Naive thymus-derived CD8-positive, alpha-beta T cell (primary cell): ENCODE data around the gene DNAJC5. TPM values are rescaled to one million over a fixed set of nuclear protein-coding genes. Genes with fewer than 3 reads are reported as not detected.
"Not testable (repeated sequence)": the region's sequence is repeated elsewhere in the genome, so short reads cannot be mapped to it uniquely, and the experiment has no call there.

Source experiments
- ATAC-seq, 2 donors: fragments of 150-1000 bp; cut with Tn5 transposase in 1 of 2; sonication (Bioruptor Pico), chemical (Tn5 transposase) in 1 of 2; 1 replicate in 1 of 2; 2 replicates in 1 of 2; pipeline ENCODE4 v1.10.0; 2021; ENCODE audit warnings: mild to moderate bottlenecking in 2 of 2, moderate library complexity in 2 of 2
- POLR2A ChIA-PET: fragments of 350-600 bp; sonication (Branson Sonifier 250); formaldehyde crosslinking; loops from one replicate; lab custom pipeline; 2021; ENCODE audit warnings: antibody characterized with exemption; lab: Charles Lee
- DNase-seq, 10 donors: peaks; one replicate each; pipeline versions ENCODE4 v3.0.0 to v3.0.0-alpha.2; 2020 to 2022
- H3K27ac Mint-ChIP-seq, 10 donors: one replicate each; pipeline ENCODE4 v1.8.0; 2020 to 2022; ENCODE audit warnings: mild to moderate bottlenecking in 10 of 10, mixed read lengths in 10 of 10, moderate library complexity in 4 of 10, inconsistent platforms in 1 of 10
- H3K27me3 Mint-ChIP-seq, 5 donors: one replicate each; pipeline ENCODE4 v1.8.0; 2021 to 2022; ENCODE audit warnings: mixed read lengths in 5 of 5
- H3K36me3 Mint-ChIP-seq, 3 donors: one replicate each; pipeline ENCODE4 v1.8.0; 2020 to 2022; ENCODE audit warnings: mixed read lengths in 3 of 3, mild to moderate bottlenecking in 2 of 3, inconsistent platforms in 1 of 3
- H3K4me1 Mint-ChIP-seq, 4 donors: one replicate each; pipeline ENCODE4 v1.8.0; 2021 to 2022; ENCODE audit warnings: mixed read lengths in 4 of 4
- H3K4me3 Mint-ChIP-seq, 10 donors: one replicate each; pipeline ENCODE4 v1.8.0; 2020 to 2022; ENCODE audit warnings: mild to moderate bottlenecking in 10 of 10, mixed read lengths in 10 of 10, moderate library complexity in 6 of 10, inconsistent platforms in 1 of 10
- H3K9me3 Mint-ChIP-seq, 9 donors: one replicate each; pipeline ENCODE4 v1.8.0; 2020 to 2022; ENCODE audit warnings: mixed read lengths in 9 of 9, mild to moderate bottlenecking in 3 of 9, inconsistent platforms in 1 of 9, moderate library complexity in 1 of 9
- polyA plus RNA-seq, 3 donors: library from polyadenylated mRNA; unstranded; fragments of 300-500 nt; fragmentation: Illumina TruSeq; gene quantifications; one replicate each; pipeline ENCODE4 v1.2.3, GENCODE V29; 2021
- total RNA-seq, 8 experiments: library from RNA in 2 of 8; stranded (reverse) in 2 of 8; gene quantifications; one replicate each; pipeline ENCODE4 v1.2.3 and lab custom pipeline; 2021 to 2026

DNAJC5 gene
- total and polyA plus RNA-seq, 5 experiments from 2014 or later: 4.7 to 52.9 (median 7.1) TPM

GRCh38 chr20:63900413-63900812, 5.5 kb downstream of the DNAJC5 start:
- Mint-ChIP-seq H3K27ac (peak overlapping the region in 5 of 10 donors; percentile 52 to 87 (median 75)), H3K9me3 (no peaks in the 10 kb centered on the region), H3K4me1 (peaks cover 34 to 88% (median 67%) of the 10 kb centered on the region in 4 donors), H3K4me3 (peak overlapping the region in 3 of 10 donors; percentile 6 to 24 (median 8)), H3K27me3 (no peaks in the 10 kb centered on the region), H3K36me3 (peaks cover 0 to 22% (median 3%) of the 10 kb centered on the region in 3 donors)
- ATAC-seq: no peak
- POLR2A ChIA-PET: no interaction called here
- no peak for DNase-seq

- POLR2A ChIA-PET: interaction anchor here (0.8 kb wide), 1 partner anchor 35 kb away, joined by 3 read pairs; no protein-coding TSS in a partner anchor
- Mint-ChIP-seq H3K36me3 (peaks cover 0 to 18% (median 0%) of the 10 kb centered on the region in 3 donors), H3K27me3 (no peaks in the 10 kb centered on the region), H3K9me3 (no peaks in the 10 kb centered on the region), H3K4me1 (peaks cover 21 to 75% (median 48%) of the 10 kb centered on the region in 4 donors), H3K27ac (peak overlapping the region in 9 of 10 donors; percentile 67 to 91 (median 80)), H3K4me3 (peak overlapping the region in 6 of 10 donors; percentile 19 to 52 (median 38))
- ATAC-seq (no peak), DNase-seq (no peak)
These were observed 9.1 kb downstream of the DNAJC5 start for GRCh38 chr20:63903796-63904561.

GRCh38 chr20:63908008-63908682, 13.2 kb downstream of the DNAJC5 start:
- POLR2A ChIA-PET: interaction anchor here (4.8 kb wide), 1 partner anchor 12 kb away, joined by 11 read pairs; no protein-coding TSS in a partner anchor
- peak overlapping the region in 5 of 10 donors; percentile 44 to 85 (median 73) for H3K27ac Mint-ChIP-seq
- DNase-seq: no peak
- H3K9me3 Mint-ChIP-seq: no peaks in the 10 kb centered on the region
- H3K27me3 Mint-ChIP-seq: no peaks in the 10 kb centered on the region
- peak overlapping the region in 1 of 10 donors; percentile 45 for H3K4me3 Mint-ChIP-seq
- H3K36me3 Mint-ChIP-seq: peaks cover 0 to 14% (median 0%) of the 10 kb centered on the region in 3 donors
- H3K4me1 Mint-ChIP-seq: peaks cover 29 to 77% (median 53%) of the 10 kb centered on the region in 4 donors
- ATAC-seq: no peak

DNA sequence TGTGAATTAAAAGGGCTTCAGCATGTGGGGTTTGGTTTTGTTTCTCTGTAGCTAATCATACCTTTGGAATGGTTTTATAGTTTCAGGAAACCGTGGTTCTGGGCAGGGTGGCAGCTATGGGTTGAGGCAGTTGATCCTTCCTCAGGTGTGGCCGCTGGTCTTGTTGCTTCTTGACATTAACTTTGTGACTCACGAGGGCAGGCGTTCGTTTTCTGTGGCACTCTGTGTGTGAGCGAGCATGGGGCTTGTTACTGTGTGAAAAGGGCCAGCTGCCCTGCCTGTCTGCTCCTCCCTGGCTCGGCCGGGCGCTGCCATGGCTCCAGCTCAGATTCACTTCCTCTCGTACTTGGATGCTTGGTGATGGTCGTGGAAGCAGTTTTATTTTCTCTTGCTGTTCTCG, 16.2 kb downstream of the DNAJC5 start:
- peaks cover 27 to 65% (median 49%) of the 10 kb centered on the region in 4 donors for H3K4me1 Mint-ChIP-seq
- peaks cover 0 to 18% (median 8%) of the 10 kb centered on the region in 3 donors for H3K36me3 Mint-ChIP-seq
- no peak for ATAC-seq
- no peak for DNase-seq
- H3K9me3 Mint-ChIP-seq: peaks cover 0 to 6% (median 0%) of the 10 kb centered on the region in 9 donors
- no peaks in the 10 kb centered on the region for H3K27me3 Mint-ChIP-seq
- H3K27ac Mint-ChIP-seq: peak overlapping the region in 6 of 10 donors; percentile 25 to 90 (median 74)
- POLR2A ChIA-PET: interaction anchor here (1.2 kb wide), 1 partner anchor 209 kb away, joined by 5 read pairs; no protein-coding TSS in a partner anchor
- peak overlapping the region in 5 of 10 donors; percentile 14 to 47 (median 33) for H3K4me3 Mint-ChIP-seq

DNA sequence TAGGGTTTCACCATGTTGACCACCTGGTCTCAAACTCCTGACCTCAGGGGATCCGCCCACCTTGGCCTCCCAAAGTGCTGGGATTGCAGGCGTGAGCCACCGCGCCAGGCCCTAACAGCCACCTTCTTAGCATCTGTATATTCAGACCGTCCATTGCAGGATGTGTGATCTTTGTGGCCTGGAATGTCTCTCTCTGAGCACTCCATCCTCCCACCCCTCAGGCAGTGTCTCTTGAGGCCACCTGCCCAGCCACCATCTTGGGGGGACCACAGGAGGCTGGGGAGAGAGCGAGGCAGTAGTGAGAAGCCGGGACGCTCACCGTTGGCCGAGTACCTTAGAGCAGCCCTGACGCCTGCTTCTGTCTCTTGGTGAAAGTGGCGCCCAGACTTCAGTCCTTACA, 18.8 kb downstream of the DNAJC5 start:
- peaks cover 22 to 59% (median 44%) of the 10 kb centered on the region in 4 donors for H3K4me1 Mint-ChIP-seq
- H3K27ac Mint-ChIP-seq: peak overlapping the region in 1 of 10 donors; percentile 68
- H3K4me3 Mint-ChIP-seq: no peak overlapping the region
- DNase-seq: no peak
- POLR2A ChIA-PET: interaction anchor here (0.7 kb wide), 1 partner anchor 7 kb away, joined by 4 read pairs; no protein-coding TSS in a partner anchor
- ATAC-seq: no peak
- peaks cover 0 to 25% (median 12%) of the 10 kb centered on the region in 3 donors for H3K36me3 Mint-ChIP-seq
- H3K9me3 Mint-ChIP-seq: peaks cover 0 to 9% (median 2%) of the 10 kb centered on the region in 9 donors
- no peaks in the 10 kb centered on the region for H3K27me3 Mint-ChIP-seq

DNA sequence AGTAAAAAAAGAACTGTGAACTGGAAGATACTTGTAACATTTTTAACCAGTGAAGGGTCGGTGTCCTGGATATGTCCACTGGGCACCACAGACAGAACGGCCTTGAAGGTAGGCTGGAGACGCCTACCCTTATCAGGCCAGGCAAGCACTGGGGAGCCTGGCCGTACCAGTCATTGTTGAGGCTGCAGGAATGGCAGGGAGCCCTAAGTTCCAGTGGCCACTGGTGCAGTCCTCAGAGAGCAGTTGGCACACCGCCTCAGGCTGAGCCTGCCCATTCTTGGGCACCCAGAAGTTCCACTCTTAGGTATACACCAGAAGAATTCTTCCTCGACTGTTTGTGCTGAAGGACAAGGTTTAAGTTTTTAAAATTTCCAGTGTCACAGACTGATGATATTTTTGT, 20.5 kb downstream of the DNAJC5 start:
- no peaks in the 10 kb centered on the region for H3K27me3 Mint-ChIP-seq
- H3K27ac Mint-ChIP-seq: no peak overlapping the region
- no peak overlapping the region for H3K4me3 Mint-ChIP-seq
- H3K36me3 Mint-ChIP-seq: peaks cover 0 to 27% (median 12%) of the 10 kb centered on the region in 3 donors
- no peak for DNase-seq
- H3K9me3 Mint-ChIP-seq: peaks cover 0 to 9% (median 2%) of the 10 kb centered on the region in 9 donors
- ATAC-seq: no peak
- peaks cover 15 to 50% (median 34%) of the 10 kb centered on the region in 4 donors for H3K4me1 Mint-ChIP-seq
- POLR2A ChIA-PET: interaction anchor here (1.1 kb wide), 1 partner anchor 125 kb away, joined by 3 read pairs; no protein-coding TSS in a partner anchor

DNA sequence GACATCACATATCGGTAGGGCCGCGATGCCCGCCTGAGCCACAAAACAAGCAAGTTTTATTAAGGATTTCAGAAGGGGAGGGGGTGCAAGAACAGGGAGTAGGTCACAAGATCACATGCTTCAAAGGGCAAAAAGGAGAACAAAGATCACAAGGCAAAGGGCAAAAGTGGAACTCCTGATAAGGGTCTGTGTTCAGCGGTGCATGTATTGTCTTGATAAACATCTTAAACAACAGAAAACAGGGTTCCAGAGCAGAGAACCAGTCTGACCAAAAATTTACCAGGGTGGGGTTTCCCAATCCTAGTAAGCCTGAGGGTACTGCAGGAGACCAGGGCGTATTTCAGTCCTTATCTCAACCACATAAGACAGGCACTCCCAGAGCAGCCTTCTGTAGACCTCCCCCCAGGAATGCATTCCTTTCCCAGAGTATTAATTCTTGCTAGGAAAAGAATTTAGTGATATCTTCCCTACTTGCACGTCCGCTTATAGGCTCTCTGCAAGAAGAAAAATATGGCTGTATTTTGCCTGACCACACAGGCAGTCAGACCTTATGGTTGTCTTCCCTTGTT, 21.5 kb downstream of the DNAJC5 start:
- Mint-ChIP-seq H3K27ac (peak overlapping the region in 2 of 10 donors; percentile 18 to 48), H3K4me3 (peak overlapping the region in 1 of 10 donors; percentile 21), H3K36me3 (peaks cover 0 to 31% (median 12%) of the 10 kb centered on the region in 3 donors), H3K4me1 (peaks cover 9 to 40% (median 25%) of the 10 kb centered on the region in 4 donors)
- ATAC-seq, POLR2A ChIA-PET, DNase-seq, H3K27me3 Mint-ChIP-seq, H3K9me3 Mint-ChIP-seq: not testable (repeated sequence)

DNA sequence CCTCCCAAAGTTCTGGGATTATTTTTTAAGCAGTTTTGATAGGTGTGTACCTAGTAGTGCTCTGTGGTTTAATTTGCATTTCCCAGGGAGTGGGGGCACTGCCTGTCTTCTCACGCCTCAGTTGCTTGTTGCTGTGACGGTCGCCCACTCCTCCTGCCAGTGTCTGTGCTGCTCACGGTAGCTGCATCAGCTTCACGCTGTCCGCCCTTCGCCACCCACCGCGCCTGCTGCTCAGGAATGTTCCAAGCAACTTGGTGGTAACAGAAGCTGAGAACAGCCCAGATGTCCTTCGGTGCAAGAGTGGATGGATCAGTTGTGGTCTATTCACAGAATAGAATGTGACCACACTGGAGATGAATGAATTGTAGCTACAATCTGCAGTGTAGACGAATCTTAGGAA, 22.9 kb downstream of the DNAJC5 start:
- peaks cover 0 to 34% (median 12%) of the 10 kb centered on the region in 3 donors for H3K36me3 Mint-ChIP-seq
- peaks cover 0 to 9% (median 2%) of the 10 kb centered on the region in 9 donors for H3K9me3 Mint-ChIP-seq
- H3K4me1 Mint-ChIP-seq: peaks cover 6 to 31% (median 18%) of the 10 kb centered on the region in 4 donors
- POLR2A ChIA-PET: no interaction called here
- no peak overlapping the region for H3K4me3 Mint-ChIP-seq
- H3K27me3 Mint-ChIP-seq: no peaks in the 10 kb centered on the region
- peak overlapping the region in 4 of 10 donors; percentile 15 to 59 (median 52) for H3K27ac Mint-ChIP-seq
- DNase-seq (no peak), ATAC-seq (no peak)

GRCh38 chr20:63919130-63919529, 24.2 kb downstream of the DNAJC5 start:
- Mint-ChIP-seq H3K4me1 (peaks cover 6 to 27% (median 16%) of the 10 kb centered on the region in 4 donors), H3K36me3 (peaks cover 0 to 39% (median 12%) of the 10 kb centered on the region in 3 donors), H3K9me3 (peaks cover 0 to 9% (median 2%) of the 10 kb centered on the region in 9 donors), H3K27ac (no peak overlapping the region), H3K4me3 (no peak overlapping the region), H3K27me3 (no peaks in the 10 kb centered on the region)
- no peak for DNase-seq
- ATAC-seq: no peak
- POLR2A ChIA-PET: no interaction called here

- H3K27ac Mint-ChIP-seq: no peak overlapping the region
These were observed 25.3 kb downstream of the DNAJC5 start for GRCh38 chr20:63920226-63920625.

GRCh38 chr20:63923651-63924050, 28.7 kb downstream of the DNAJC5 start:
- ATAC-seq (no peak), DNase-seq (no peak)
- Mint-ChIP-seq H3K36me3 (peaks cover 0 to 49% (median 4%) of the 10 kb centered on the region in 3 donors), H3K4me3 (no peak overlapping the region), H3K9me3 (no peaks in the 10 kb centered on the region), H3K27me3 (no peaks in the 10 kb centered on the region), H3K4me1 (peaks cover 11 to 22% (median 20%) of the 10 kb centered on the region in 4 donors), H3K27ac (peak overlapping the region in 2 of 10 donors; percentile 33 to 47)
- POLR2A ChIA-PET: interaction anchor here (1.7 kb wide), 1 partner anchor 10 kb away, joined by 4 read pairs; no protein-coding TSS in a partner anchor

More at GRCh38 chr20:63920226-63920625, 25.3 kb downstream of the DNAJC5 start:
- Mint-ChIP-seq H3K4me1 (peaks cover 7 to 29% (median 18%) of the 10 kb centered on the region in 4 donors), H3K9me3 (peaks cover 0 to 6% (median 2%) of the 10 kb centered on the region in 9 donors), H3K27me3 (no peaks in the 10 kb centered on the region), H3K36me3 (peaks cover 0 to 40% (median 11%) of the 10 kb centered on the region in 3 donors), H3K4me3 (no peak overlapping the region)
- POLR2A ChIA-PET: no interaction called here
- no peak for DNase-seq
- ATAC-seq: no peak

GRCh38 chr20:63924241-63924640, 29.3 kb downstream of the DNAJC5 start:
- H3K36me3 Mint-ChIP-seq: peaks cover 0 to 52% (median 4%) of the 10 kb centered on the region in 3 donors
- H3K27ac Mint-ChIP-seq: peak overlapping the region in 4 of 10 donors; percentile 20 to 66 (median 40)
- H3K9me3 Mint-ChIP-seq: no peaks in the 10 kb centered on the region
- ATAC-seq: no peak
- H3K4me3 Mint-ChIP-seq: no peak overlapping the region
- no peaks in the 10 kb centered on the region for H3K27me3 Mint-ChIP-seq
- H3K4me1 Mint-ChIP-seq: peaks cover 14 to 22% (median 18%) of the 10 kb centered on the region in 4 donors
- POLR2A ChIA-PET: interaction anchor here (1.7 kb wide), 1 partner anchor 9 kb away, joined by 4 read pairs; no protein-coding TSS in a partner anchor
- DNase-seq: no peak
